GM13977 (cell line): Measurements from ENCODE around the gene BHLHE40.

Experiments
- DNase-seq: peaks from one replicate; pipeline ENCODE4 v3.0.0; 2012; ENCODE audit warnings: low spot score
- in situ Hi-C: fragments of 300-500 bp; cut with MboI; formaldehyde crosslinking; loops from one replicate; pipeline ENCODE4 v1.12.0; 2022; ENCODE audit warnings: low sequenced_read_pairs, low pct_unique_long_range_greater_than_20kb, mixed read lengths, inconsistent platforms; ENCODE audit not compliant: unreplicated experiment
- TF ChIP-seq, protein P1 (sequence below): IDR thresholded peaks from 2 replicates; pipeline ENCODE4 v1.5.1; 2012; ENCODE audit warnings: mild to moderate bottlenecking, control low read depth; ENCODE audit not compliant: insufficient read depth; ENCODE audit errors: extremely low read depth, missing control alignments

BHLHE40 gene

DNA sequence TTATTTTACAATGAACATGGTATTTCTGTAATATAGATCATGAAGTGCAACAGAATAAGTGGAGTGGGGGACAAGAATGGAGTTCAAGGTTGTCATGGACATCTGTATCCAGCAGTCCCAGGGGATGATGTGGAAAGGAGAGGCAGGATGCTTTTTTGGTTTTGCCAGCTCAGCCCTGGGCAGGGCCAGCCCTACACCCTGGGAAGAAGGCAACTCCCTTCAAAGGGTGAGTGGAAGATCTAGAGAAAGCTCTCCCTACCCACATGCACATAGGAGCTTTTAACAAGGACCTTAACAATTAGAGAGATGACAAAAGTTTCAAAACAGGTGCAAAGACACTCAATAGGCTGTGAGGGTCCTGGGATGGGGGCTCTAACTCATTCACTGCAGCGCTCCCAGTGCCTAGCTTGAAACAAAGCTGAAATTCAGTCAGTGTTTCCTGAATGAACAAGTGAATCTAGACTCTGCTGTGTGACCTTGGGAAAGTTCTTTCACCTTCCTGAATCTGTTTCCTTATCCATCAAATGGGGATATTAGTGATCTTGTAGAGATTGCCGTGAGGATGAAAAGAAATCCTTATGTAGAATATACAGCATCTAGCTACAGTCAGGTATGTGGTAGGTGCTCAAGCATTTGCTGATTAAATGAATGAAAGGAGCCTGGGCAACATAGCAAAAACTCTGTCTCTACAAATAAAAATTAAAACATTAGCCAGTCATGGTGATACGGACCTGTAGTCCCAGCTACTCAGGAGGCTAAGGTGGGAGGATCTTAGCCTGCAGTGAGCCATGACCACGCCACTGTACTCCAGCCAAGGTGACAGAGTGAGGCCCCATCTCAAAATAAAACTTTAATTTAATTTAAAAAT, 14.3 kb downstream of the BHLHE40 start:
- TF ChIP-seq, protein P1, sequence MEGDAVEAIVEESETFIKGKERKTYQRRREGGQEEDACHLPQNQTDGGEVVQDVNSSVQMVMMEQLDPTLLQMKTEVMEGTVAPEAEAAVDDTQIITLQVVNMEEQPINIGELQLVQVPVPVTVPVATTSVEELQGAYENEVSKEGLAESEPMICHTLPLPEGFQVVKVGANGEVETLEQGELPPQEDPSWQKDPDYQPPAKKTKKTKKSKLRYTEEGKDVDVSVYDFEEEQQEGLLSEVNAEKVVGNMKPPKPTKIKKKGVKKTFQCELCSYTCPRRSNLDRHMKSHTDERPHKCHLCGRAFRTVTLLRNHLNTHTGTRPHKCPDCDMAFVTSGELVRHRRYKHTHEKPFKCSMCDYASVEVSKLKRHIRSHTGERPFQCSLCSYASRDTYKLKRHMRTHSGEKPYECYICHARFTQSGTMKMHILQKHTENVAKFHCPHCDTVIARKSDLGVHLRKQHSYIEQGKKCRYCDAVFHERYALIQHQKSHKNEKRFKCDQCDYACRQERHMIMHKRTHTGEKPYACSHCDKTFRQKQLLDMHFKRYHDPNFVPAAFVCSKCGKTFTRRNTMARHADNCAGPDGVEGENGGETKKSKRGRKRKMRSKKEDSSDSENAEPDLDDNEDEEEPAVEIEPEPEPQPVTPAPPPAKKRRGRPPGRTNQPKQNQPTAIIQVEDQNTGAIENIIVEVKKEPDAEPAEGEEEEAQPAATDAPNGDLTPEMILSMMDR, result no peak
- no peak for DNase-seq
- in situ Hi-C loops, result no loop called here

DNA sequence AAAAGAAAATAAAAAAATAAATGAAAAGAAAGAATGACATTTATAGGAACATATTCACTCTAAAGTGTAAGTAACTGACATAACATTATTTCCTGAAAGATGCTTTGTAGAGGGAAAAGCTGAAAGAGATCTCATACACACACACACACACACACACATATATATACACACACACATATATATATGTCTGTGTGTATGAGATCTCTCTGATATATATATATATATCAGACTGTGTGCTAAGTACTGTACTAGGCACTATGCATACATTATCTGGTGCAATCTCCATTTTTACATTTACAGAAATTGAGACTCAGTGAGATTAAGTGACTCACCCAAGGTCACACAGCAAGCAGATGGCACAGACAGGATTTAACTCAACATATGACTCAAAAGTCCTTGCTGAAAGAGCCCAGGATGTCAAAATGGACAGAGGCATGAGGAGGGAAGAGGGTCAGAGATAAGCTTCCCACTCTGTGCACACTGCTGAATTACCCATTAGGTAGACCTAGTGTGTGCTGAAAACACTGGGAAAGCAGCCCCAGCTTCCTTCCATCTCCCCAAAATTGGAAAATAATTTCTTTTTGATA, 15.0 kb downstream of the BHLHE40 start:
- in situ Hi-C loops, result no loop called here
- TF ChIP-seq, protein P1, result no peak
- no peak for DNase-seq

DNA sequence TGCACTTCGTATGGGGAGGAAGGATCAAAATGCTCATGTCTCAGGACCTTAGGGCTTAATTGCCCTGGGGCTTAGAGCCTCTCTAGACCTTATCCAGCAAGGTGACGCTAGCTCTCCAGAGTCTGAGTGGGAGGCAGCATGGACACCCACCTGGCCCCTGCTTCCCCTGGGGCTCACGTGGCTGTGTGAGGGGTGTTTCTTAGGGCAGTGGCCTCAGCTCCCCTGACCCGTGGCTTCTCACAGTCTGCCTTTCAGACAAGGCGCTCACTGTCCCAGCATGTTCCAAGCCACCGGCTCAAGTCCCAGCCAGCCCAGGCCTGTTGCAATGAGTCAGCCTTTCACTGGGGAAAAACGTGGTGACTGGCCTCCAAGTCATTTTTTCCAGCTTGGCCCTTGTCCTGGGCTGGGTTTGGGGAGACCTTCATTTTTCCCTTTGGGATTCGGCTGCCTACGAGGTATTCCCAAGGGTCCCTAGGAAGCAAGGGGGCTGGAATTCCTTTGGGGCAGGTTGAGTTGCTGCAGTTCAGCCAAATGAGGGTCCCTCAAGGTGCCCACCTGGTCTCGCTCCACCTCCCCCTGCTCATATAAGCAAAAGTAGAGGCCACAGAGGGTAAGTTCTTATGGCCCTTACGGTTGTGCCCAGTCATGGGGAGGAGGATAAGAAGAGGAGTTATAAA, 15.7 kb downstream of the BHLHE40 start:
- TF ChIP-seq, protein P1, result no peak

DNA sequence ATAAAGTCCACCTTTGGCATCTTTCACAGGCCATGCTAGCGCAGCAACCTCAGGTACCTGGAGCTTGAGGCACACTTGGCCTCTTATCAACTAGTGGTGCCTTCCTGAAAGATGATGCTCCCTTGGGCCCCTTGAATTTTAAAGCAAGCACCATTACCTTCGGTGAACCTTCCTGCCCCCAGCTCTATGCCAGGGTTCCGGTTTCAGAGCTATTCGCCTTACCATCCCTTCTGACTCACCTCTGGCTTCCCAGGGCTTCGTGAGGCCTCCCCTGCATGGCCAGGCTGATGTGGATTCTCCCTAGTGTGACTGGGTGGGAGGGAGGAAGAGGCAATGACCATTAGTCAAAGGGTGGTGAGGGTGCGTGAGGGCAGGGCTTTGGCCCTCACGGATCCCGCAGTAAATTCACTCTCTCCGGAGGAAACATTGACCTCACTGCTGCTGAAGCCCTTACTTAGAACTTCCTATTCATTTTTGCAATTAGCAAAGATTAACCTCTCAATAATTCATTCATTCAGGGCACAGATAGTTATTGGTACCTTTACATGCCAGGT, 16.3 kb downstream of the BHLHE40 start:
- in situ Hi-C loops, result no loop called here
- no peak for DNase-seq
- TF ChIP-seq, protein P1, result no peak

More for the DNA sequence above, 15.7 kb downstream of the BHLHE40 start:
- in situ Hi-C loops, result no loop called here
- DNase-seq, result no peak

DNA sequence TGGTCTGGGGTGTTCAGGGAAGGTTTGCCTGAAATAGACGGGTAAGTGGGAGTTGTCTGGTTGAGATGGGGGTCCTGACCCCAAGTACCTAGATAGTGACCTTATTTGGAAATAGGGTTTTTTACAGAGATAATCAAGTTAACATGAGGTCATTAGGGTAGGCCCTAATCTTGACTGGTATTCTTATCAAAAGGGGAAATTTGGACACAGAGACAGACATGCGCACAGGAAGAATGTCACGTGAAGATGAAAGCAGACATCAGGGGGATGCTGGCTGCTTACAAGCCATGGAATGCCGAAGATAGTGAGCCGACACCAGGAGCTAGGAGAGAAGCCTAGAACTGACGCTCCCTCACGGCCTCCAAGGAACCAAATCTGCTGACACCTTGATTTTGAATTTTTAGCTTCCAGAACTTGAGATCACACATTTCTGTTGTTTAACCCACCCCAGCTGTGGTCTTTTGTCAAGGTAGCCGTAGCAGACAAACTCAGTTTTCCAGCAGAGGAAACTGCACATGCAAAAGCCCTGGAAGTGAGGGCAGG, 17.1 kb downstream of the BHLHE40 start:
- in situ Hi-C loops, result no loop called here
- TF ChIP-seq, protein P1, result no peak
- no peak for DNase-seq

DNA sequence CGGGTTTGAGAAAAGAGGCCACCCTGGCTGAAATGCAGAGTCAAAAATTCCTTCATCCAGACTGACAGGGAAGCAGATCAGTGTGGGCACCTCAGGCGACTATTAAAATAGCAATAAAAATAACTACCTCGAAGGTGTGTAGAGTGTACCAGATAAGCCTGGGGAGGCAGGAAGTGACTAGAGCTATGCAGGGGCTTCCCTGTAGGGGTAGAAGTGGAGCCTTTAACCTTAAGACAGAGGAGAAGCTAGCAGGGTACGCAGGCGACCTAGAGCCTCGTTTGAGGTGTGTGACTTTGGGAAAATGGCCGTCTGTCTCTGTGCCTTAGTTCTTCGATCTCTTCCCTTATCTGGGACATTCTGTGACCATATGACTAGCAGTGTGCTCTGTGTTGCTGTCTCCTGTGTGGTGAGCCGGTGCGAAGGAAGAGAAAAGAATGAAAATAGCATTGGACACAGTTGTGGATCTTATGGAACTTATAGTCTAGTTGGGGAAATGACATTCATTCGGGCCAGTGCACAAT, 17.6 kb downstream of the BHLHE40 start:
- TF ChIP-seq, protein P1, result no peak
- in situ Hi-C loops, result no loop called here

More for the DNA sequence above, 17.6 kb downstream of the BHLHE40 start:
- DNase-seq, result no peak
